ENCODE measurements around the gene ELOVL2.

The ELOVL2 gene

DNA sequence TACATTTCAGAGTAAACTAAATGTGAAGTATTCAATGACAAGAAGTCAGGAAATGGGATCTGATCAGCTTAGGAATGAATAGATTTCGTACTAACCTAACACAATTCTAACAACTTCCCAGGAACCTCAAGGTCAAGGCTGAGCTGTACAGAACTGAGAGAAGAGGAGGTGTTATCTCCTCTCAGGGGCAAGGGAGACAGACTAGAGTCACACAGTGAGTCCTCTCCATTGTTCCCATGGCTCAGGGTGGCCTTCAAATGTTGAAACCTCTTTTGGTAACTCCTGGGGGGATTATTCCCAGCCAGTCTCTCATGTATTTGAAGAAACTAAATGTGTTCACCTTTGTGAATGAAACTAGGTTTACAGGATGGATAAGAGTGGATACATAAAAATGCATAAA lies 27.7 kb downstream of the ELOVL2 start:
- no peak overlapping the region for H3K4me3 ChIP-seq (ENCODE audit: low read depth, low read length)
- DNase-seq (ENCODE audit: low read depth) = no peak
- TF ChIP-seq, protein P1, sequence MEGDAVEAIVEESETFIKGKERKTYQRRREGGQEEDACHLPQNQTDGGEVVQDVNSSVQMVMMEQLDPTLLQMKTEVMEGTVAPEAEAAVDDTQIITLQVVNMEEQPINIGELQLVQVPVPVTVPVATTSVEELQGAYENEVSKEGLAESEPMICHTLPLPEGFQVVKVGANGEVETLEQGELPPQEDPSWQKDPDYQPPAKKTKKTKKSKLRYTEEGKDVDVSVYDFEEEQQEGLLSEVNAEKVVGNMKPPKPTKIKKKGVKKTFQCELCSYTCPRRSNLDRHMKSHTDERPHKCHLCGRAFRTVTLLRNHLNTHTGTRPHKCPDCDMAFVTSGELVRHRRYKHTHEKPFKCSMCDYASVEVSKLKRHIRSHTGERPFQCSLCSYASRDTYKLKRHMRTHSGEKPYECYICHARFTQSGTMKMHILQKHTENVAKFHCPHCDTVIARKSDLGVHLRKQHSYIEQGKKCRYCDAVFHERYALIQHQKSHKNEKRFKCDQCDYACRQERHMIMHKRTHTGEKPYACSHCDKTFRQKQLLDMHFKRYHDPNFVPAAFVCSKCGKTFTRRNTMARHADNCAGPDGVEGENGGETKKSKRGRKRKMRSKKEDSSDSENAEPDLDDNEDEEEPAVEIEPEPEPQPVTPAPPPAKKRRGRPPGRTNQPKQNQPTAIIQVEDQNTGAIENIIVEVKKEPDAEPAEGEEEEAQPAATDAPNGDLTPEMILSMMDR (IDR thresholded peaks at IDR 0.05; ENCODE audit: low read depth, low read length, missing control alignments) = no peak

DNA sequence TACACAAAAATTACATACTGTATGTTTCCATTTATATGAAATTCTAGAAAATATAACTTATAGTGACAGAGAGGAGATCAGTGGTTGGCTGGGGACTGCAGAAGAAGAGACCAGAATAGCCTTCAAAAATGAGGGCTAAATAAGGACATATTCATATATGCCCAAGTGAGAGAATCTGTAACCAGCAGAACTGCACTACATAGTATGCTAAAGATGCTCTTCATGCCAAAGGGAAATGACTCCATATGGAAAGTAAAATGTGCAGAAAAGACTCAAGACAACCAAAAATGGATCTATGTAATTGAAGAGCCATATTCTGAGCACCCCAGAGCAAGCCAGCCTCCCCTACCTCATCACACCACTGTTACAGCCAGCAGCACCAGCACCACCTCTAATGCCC lies 29.0 kb downstream of the ELOVL2 start:
- no peak for DNase-seq (ENCODE audit: low read depth)
- TF ChIP-seq, protein P1 (IDR thresholded peaks at IDR 0.05; ENCODE audit: low read depth, low read length, missing control alignments) = no peak

DNA sequence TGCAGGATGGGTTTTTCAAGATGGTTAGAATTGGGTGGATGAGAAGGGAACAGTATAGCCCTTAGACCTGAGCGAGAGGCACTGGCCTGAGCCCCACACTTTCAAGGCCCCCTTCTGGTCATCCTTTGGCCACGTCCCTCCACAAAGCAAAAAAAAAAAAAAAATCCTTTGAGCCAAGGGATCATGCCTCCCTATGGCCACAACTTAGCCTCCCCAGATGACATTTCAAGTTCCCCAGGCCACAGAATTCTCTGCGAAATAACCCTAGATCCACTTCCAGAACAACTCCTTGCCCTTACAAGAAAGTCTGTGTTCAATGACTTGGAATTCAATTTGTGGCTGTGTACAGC lies 30.4 kb downstream of the ELOVL2 start:
- DNase-seq (ENCODE audit: low read depth) = no peak
- no peak overlapping the region for H3K4me3 ChIP-seq (ENCODE audit: low read depth, low read length)
- TF ChIP-seq, protein P1 (IDR thresholded peaks at IDR 0.05; ENCODE audit: low read depth, low read length, missing control alignments) = no peak

More for the DNA sequence above, 29.0 kb downstream of the ELOVL2 start:
- H3K4me3 ChIP-seq (ENCODE audit: low read depth, low read length) = no peak overlapping the region

DNA sequence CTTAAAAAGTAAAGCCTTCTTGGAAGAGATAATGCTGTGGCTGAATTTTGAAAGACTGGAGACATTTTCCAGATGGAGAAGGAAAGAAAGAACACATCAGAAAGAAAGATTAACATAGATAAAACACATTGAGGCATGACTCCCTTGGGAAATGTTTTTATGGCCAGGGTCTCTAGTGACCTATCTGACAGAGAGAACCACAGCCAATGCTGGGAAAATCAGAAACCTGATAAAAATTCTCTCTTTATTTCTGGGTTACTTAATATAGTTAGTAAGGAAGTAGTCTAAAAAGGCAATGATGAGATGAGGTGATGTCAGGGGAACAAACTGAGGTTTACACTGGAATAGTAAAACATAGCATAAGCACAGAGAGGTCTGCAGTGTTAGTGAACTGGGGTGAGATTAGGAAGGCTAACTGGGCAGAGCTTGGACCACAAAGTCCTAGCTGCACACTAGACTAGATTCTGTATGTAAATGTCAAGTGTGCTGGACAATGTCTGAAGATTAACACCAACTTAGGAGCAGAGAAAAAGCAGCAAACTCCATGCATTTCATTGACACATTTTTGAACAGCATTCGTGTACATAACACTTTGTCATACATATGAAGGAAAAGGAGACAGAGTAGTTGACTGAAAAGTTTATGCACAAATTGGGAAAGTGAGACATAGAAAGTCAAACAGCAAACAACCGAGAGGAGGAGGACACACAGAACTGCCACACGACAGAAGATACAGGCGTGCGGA lies 31.0 kb downstream of the ELOVL2 start:
- no peak for DNase-seq (ENCODE audit: low read depth)
- no peak overlapping the region for H3K4me3 ChIP-seq (ENCODE audit: low read depth, low read length)
- TF ChIP-seq, protein P1 (IDR thresholded peaks at IDR 0.05; ENCODE audit: low read depth, low read length, missing control alignments) = no peak

DNA sequence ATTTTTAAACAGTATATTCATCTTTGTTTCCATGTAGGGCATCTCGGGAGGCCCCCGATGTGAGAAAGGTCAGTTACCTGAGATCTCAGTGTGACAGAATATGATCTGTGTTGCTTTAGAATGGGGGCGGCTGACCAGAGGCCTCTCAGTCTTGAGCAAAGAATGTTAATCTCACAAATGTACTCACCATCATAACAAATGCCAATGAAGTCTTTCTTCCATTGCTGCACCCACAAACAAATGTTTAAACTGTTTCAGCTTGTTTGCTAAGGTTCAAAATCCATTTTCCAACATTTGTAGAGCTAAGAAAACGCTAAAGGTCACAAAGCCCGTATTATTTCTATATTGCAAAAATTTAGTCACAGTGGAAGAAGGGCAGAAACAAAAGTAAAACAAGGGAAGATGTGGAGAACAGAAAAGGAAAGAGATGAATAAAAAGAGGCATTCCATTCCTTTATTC lies 31.8 kb downstream of the ELOVL2 start:
- TF ChIP-seq, protein P1 (IDR thresholded peaks at IDR 0.05; ENCODE audit: low read depth, low read length, missing control alignments) = no peak
- no peak for DNase-seq (ENCODE audit: low read depth)
- H3K4me3 ChIP-seq (ENCODE audit: low read depth, low read length) = no peak overlapping the region

DNA sequence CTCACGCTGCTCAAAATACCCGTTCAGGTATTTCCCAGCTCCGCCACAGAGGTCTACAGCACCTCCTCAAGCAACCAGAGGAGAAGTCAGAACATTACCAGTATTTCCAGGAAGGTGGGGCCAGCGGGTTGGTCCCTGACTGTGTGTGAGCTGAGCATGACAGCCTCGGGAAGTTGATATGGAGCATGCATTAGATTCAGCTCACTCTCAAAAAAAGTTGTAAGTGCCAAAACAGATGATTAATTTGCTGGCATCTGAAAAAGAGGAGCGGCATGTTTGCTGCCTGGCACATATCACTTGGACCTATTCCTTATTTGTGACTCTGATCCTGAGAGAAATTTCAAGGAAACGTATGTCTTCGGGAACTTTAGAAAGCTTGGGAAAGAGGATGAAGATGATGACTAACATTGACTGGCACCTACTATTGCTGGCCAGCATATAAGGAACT lies 32.3 kb downstream of the ELOVL2 start:
- TF ChIP-seq, protein P1 (IDR thresholded peaks at IDR 0.05; ENCODE audit: low read depth, low read length, missing control alignments) = no peak
- no peak overlapping the region for H3K4me3 ChIP-seq (ENCODE audit: low read depth, low read length)
- no peak for DNase-seq (ENCODE audit: low read depth)

DNA sequence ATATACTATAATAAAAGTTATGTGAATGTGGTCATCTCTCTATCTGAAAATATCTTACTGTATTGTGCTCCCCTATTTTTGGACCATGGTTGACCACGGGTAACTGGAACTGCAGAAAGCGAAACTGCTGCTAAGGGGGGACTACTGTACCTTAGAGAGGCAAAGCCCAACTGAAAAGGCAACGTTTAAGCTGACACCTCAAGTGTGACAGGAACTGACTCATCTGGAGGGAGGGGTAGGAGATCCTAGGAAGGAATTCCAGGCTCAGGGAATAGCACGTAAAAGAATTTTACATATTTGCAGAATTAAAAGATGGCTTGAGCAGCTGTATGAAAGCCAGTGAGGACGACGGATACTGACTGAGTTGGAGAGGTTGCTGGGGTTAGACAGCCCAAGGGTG lies 34.8 kb downstream of the ELOVL2 start:
- no peak overlapping the region for H3K4me3 ChIP-seq (ENCODE audit: low read depth, low read length)
- no peak for DNase-seq (ENCODE audit: low read depth)
- TF ChIP-seq, protein P1 (IDR thresholded peaks at IDR 0.05; ENCODE audit: low read depth, low read length, missing control alignments) = no peak

Measured in GM12864 (cell line).